GM23338 (cell line): ENCODE measurements around the gene DPPA2. TPM values are rescaled to one million over a fixed set of nuclear protein-coding genes. Genes with fewer than 3 reads are reported as not detected.
A peak's percentile ranks its signal among the peaks of the same experiment; 100 is the strongest.

ENCODE experiments used
- ATAC-seq: fragments of 200-7000 bp; cut with Tn5 transposase; 3 replicates; pipeline ENCODE4 v1.9.1; 2020
- DNase-seq: peaks from one replicate; pipeline ENCODE4 v3.0.0-alpha.2; 2015; ENCODE audit warnings: low spot score
- H2AFZ ChIP-seq: fragments of 200-600 bp; sonication (generic); 2 replicates; pipeline ENCODE4 v1.8.0; 2016; ENCODE audit warnings: antibody characterized with exemption, mild to moderate bottlenecking, moderate library complexity
- H3F3A ChIP-seq: fragments of 200-600 bp; sonication (generic); replicated peaks from 2 replicates; pipeline ENCODE4 v1.8.0; 2017; ENCODE audit warnings: antibody characterized with exemption, mixed run types, low read depth
- H3K27ac ChIP-seq: fragments of 200-600 bp; sonication (generic); 2 replicates; pipeline ENCODE4 v1.6.1; 2016; ENCODE audit warnings: low read depth
- H3K27me3 ChIP-seq: fragments of 200-600 bp; sonication (generic); 2 replicates; pipeline ENCODE4 v1.8.0; 2016; ENCODE audit warnings: mild to moderate bottlenecking, mixed run types, moderate library complexity; ENCODE audit not compliant: insufficient read depth
- H3K36me3 ChIP-seq: fragments of 200-600 bp; sonication (generic); 2 replicates; pipeline ENCODE4 v1.8.0; 2016; ENCODE audit warnings: mild to moderate bottlenecking; ENCODE audit not compliant: insufficient read depth
- H3K4me1 ChIP-seq: fragments of 200-600 bp; sonication (generic); 2 replicates; pipeline ENCODE4 v1.8.0; 2016; ENCODE audit warnings: mild to moderate bottlenecking, moderate library complexity; ENCODE audit not compliant: insufficient read depth
- H3K4me2 ChIP-seq: fragments of 200-600 bp; sonication (generic); 2 replicates; pipeline ENCODE4 v1.7.1; 2017; ENCODE audit warnings: mixed run types
- H3K4me3 ChIP-seq: fragments of 200-600 bp; sonication (generic); 2 replicates; pipeline ENCODE4 v1.6.1; 2016; ENCODE audit warnings: mixed run types
- H3K79me2 ChIP-seq: fragments of 200-600 bp; sonication (generic); replicated peaks from 2 replicates; pipeline ENCODE4 v1.8.0; 2017; ENCODE audit warnings: mild to moderate bottlenecking; ENCODE audit not compliant: insufficient read depth
- H3K9me2 ChIP-seq: fragments of 200-600 bp; sonication (generic); 2 replicates; pipeline ENCODE4 v1.8.0; 2017; ENCODE audit not compliant: insufficient read depth
- H4K20me1 ChIP-seq: fragments of 200-600 bp; sonication (generic); replicated peaks from 2 replicates; pipeline ENCODE4 v1.8.0; 2017; ENCODE audit warnings: mild to moderate bottlenecking; ENCODE audit not compliant: insufficient read depth
- H3K27ac Mint-ChIP-seq: 2 replicates; pipeline ENCODE4 v1.8.0; 2020; ENCODE audit warnings: inconsistent platforms, mild to moderate bottlenecking, moderate library complexity, mixed read lengths
- H3K27me3 Mint-ChIP-seq: 3 replicates; pipeline ENCODE4 v1.8.0; 2022; ENCODE audit warnings: low read depth, mild to moderate bottlenecking, moderate library complexity, mixed read lengths, inconsistent platforms; ENCODE audit not compliant: insufficient read depth, poor library complexity
- H3K36me3 Mint-ChIP-seq: 3 replicates; pipeline ENCODE4 v1.8.0; 2021; ENCODE audit warnings: low read depth, mild to moderate bottlenecking, inconsistent platforms, moderate library complexity, mixed read lengths
- H3K4me1 Mint-ChIP-seq: 3 replicates; pipeline ENCODE4 v1.8.0; 2020; ENCODE audit warnings: mild to moderate bottlenecking, inconsistent platforms, mixed read lengths
- H3K4me3 Mint-ChIP-seq: 3 replicates; pipeline ENCODE4 v1.8.0; 2021; ENCODE audit warnings: moderate library complexity, mild to moderate bottlenecking, inconsistent platforms, mixed read lengths
- H3K9me3 Mint-ChIP-seq: 3 replicates; pipeline ENCODE4 v1.8.0; 2020; ENCODE audit warnings: moderate library complexity, mild to moderate bottlenecking, inconsistent platforms, mixed read lengths
- CREB1 ChIP-seq: fragments of 250-450 bp; sonication (Bioruptor Pico); IDR thresholded peaks from 2 replicates; pipeline ENCODE4 v1.5.0; 2020; ENCODE audit warnings: low read depth, mild to moderate bottlenecking, moderate library complexity
- CTCF ChIP-seq, 2 experiments: fragments of 200-600 bp in 1 of 2; sonication (generic) in 1 of 2; conservative IDR thresholded peaks; 2 replicates each; pipeline versions ENCODE4 v1.5.1 to v1.6.1; 2016 to 2017; ENCODE audit warnings: antibody characterized with exemption in 2 of 2, low read depth in 2 of 2, mild to moderate bottlenecking in 2 of 2, moderate library complexity in 1 of 2
- ETS1 ChIP-seq: IDR thresholded peaks from 2 replicates; pipeline ENCODE4 v1.6.1; 2016; ENCODE audit warnings: antibody characterized with exemption
- EZH2 ChIP-seq: fragments of 200-600 bp; sonication (generic); IDR thresholded peaks from one replicate; pipeline ENCODE4 v1.8.0; 2017; ENCODE audit warnings: antibody characterized with exemption, mild to moderate bottlenecking, low read depth; ENCODE audit not compliant: unreplicated experiment
- EZH2phosphoT487 ChIP-seq: fragments of 200-600 bp; sonication (generic); IDR thresholded peaks from one replicate; pipeline ENCODE4 v1.8.1; 2018; ENCODE audit warnings: antibody characterized with exemption; ENCODE audit not compliant: unreplicated experiment
- JUNB ChIP-seq: IDR thresholded peaks from one replicate; pipeline ENCODE4 v1.6.1; 2016; ENCODE audit warnings: antibody characterized with exemption; ENCODE audit not compliant: unreplicated experiment
- NANOG ChIP-seq: IDR thresholded peaks from 2 replicates; pipeline ENCODE4 v1.6.1; 2016; ENCODE audit warnings: antibody characterized with exemption, borderline replicate concordance
- POLR2AphosphoS5 ChIP-seq: IDR thresholded peaks from 2 replicates; pipeline ENCODE4 v1.6.1; 2016; ENCODE audit warnings: antibody characterized with exemption, low read depth
- STAT1 ChIP-seq: IDR thresholded peaks from one replicate; pipeline ENCODE4 v1.6.1; 2016; ENCODE audit warnings: antibody characterized with exemption; ENCODE audit not compliant: unreplicated experiment
- ZNF114 ChIP-seq: fragments of 250-450 bp; sonication (Bioruptor Pico); IDR thresholded peaks from 2 replicates; pipeline ENCODE4 v1.5.0; 2020; ENCODE audit warnings: mild to moderate bottlenecking, moderate library complexity
- ZNF331 ChIP-seq: fragments of 250-450 bp; sonication (Bioruptor Pico); IDR thresholded peaks from 2 replicates; pipeline ENCODE4 v1.5.0; 2020; ENCODE audit warnings: low read depth, mild to moderate bottlenecking, moderate library complexity
- polyA plus RNA-seq: library from polyadenylated mRNA; unstranded; fragments of >200 nt; fragmentation: Nextera tagmentation; extraction: Ambion mirVana; gene quantifications from 2 replicates; pipeline ENCODE4 v1.2.1, GENCODE V29; 2016
- total RNA-seq: library from RNA; depleted of rRNA; stranded (reverse); fragments of >200 nt; shearing (Covaris generic); gene quantifications from 2 replicates; pipeline ENCODE4 v1.2.3, GENCODE V29; 2014
- TF ChIP-seq, protein P1 (sequence below): fragments of 250-450 bp; sonication (Bioruptor Pico); IDR thresholded peaks from 2 replicates; pipeline ENCODE4 v1.5.0; 2020; ENCODE audit warnings: mild to moderate bottlenecking, moderate library complexity
- TF ChIP-seq, protein P2 (sequence below): IDR thresholded peaks from one replicate; pipeline ENCODE4 v1.6.1; 2018; ENCODE audit warnings: antibody characterized with exemption; ENCODE audit not compliant: unreplicated experiment

The DPPA2 gene
- total and polyA plus RNA-seq, 2 experiments from 2014 or later = 14.3 to 21.5 TPM

- peaks cover 94% of the 10 kb centered on the region for H3K36me3 ChIP-seq
- H3F3A ChIP-seq = peaks cover 69% of the 10 kb centered on the region
- H3K4me3 ChIP-seq = peak overlapping the region; percentile 96
- H3K36me3 Mint-ChIP-seq = peaks cover 100% of the 10 kb centered on the region
- H3K9me3 Mint-ChIP-seq = peaks cover 18% of the 10 kb centered on the region; the same call in 2 of the 3 replicates
- H3K27me3 Mint-ChIP-seq = peaks cover 58% of the 10 kb centered on the region
- H3K4me3 Mint-ChIP-seq = peak overlapping the region; percentile 98
- TF ChIP-seq STAT1 (no peak), EZH2phosphoT487 (no peak), CTCF (conservative IDR thresholded peaks at IDR 0.05; ENCODE audit: low read depth in 2 of 2) (no peak), ETS1 (no peak), NANOG (no peak), JUNB (no peak), ZNF331 (CRISPR knock-in tag) (no peak), ZNF114 (CRISPR knock-in tag) (no peak), POLR2AphosphoS5 (no peak), EZH2 (no peak), CREB1 (CRISPR knock-in tag) (no peak)
- TF ChIP-seq, protein P1, sequence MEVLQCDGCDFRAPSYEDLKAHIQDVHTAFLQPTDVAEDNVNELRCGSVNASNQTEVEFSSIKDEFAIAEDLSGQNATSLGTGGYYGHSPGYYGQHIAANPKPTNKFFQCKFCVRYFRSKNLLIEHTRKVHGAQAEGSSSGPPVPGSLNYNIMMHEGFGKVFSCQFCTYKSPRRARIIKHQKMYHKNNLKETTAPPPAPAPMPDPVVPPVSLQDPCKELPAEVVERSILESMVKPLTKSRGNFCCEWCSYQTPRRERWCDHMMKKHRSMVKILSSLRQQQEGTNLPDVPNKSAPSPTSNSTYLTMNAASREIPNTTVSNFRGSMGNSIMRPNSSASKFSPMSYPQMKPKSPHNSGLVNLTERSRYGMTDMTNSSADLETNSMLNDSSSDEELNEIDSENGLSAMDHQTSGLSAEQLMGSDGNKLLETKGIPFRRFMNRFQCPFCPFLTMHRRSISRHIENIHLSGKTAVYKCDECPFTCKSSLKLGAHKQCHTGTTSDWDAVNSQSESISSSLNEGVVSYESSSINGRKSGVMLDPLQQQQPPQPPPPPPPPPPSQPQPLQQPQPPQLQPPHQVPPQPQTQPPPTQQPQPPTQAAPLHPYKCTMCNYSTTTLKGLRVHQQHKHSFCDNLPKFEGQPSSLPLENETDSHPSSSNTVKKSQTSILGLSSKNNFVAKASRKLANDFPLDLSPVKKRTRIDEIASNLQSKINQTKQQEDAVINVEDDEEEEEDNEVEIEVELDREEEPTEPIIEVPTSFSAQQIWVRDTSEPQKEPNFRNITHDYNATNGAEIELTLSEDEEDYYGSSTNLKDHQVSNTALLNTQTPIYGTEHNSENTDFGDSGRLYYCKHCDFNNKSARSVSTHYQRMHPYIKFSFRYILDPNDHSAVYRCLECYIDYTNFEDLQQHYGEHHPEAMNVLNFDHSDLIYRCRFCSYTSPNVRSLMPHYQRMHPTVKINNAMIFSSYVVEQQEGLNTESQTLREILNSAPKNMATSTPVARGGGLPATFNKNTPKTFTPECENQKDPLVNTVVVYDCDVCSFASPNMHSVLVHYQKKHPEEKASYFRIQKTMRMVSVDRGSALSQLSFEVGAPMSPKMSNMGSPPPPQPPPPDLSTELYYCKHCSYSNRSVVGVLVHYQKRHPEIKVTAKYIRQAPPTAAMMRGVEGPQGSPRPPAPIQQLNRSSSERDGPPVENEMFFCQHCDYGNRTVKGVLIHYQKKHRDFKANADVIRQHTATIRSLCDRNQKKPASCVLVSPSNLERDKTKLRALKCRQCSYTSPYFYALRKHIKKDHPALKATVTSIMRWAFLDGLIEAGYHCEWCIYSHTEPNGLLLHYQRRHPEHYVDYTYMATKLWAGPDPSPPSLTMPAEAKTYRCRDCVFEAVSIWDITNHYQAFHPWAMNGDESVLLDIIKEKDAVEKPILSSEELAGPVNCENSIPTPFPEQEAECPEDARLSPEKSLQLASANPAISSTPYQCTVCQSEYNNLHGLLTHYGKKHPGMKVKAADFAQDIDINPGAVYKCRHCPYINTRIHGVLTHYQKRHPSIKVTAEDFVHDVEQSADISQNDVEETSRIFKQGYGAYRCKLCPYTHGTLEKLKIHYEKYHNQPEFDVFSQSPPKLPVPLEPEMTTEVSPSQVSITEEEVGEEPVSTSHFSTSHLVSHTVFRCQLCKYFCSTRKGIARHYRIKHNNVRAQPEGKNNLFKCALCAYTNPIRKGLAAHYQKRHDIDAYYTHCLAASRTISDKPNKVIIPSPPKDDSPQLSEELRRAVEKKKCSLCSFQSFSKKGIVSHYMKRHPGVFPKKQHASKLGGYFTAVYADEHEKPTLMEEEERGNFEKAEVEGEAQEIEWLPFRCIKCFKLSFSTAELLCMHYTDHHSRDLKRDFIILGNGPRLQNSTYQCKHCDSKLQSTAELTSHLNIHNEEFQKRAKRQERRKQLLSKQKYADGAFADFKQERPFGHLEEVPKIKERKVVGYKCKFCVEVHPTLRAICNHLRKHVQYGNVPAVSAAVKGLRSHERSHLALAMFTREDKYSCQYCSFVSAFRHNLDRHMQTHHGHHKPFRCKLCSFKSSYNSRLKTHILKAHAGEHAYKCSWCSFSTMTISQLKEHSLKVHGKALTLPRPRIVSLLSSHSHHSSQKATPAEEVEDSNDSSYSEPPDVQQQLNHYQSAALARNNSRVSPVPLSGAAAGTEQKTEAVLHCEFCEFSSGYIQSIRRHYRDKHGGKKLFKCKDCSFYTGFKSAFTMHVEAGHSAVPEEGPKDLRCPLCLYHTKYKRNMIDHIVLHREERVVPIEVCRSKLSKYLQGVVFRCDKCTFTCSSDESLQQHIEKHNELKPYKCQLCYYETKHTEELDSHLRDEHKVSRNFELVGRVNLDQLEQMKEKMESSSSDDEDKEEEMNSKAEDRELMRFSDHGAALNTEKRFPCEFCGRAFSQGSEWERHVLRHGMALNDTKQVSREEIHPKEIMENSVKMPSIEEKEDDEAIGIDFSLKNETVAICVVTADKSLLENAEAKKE (CRISPR knock-in tag) = no peak
- TF ChIP-seq, protein P2, sequence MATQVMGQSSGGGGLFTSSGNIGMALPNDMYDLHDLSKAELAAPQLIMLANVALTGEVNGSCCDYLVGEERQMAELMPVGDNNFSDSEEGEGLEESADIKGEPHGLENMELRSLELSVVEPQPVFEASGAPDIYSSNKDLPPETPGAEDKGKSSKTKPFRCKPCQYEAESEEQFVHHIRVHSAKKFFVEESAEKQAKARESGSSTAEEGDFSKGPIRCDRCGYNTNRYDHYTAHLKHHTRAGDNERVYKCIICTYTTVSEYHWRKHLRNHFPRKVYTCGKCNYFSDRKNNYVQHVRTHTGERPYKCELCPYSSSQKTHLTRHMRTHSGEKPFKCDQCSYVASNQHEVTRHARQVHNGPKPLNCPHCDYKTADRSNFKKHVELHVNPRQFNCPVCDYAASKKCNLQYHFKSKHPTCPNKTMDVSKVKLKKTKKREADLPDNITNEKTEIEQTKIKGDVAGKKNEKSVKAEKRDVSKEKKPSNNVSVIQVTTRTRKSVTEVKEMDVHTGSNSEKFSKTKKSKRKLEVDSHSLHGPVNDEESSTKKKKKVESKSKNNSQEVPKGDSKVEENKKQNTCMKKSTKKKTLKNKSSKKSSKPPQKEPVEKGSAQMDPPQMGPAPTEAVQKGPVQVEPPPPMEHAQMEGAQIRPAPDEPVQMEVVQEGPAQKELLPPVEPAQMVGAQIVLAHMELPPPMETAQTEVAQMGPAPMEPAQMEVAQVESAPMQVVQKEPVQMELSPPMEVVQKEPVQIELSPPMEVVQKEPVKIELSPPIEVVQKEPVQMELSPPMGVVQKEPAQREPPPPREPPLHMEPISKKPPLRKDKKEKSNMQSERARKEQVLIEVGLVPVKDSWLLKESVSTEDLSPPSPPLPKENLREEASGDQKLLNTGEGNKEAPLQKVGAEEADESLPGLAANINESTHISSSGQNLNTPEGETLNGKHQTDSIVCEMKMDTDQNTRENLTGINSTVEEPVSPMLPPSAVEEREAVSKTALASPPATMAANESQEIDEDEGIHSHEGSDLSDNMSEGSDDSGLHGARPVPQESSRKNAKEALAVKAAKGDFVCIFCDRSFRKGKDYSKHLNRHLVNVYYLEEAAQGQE = no peak
- H2AFZ ChIP-seq = no peak overlapping the region
- peak overlapping the region; percentile 49; the same call in 1 of the 2 replicates for H3K27ac Mint-ChIP-seq
- DNase-seq = no peak
- peaks cover 95% of the 10 kb centered on the region for H3K79me2 ChIP-seq
- ATAC-seq = no peak
- peak overlapping the region; percentile 74 for H3K27ac ChIP-seq
- H3K4me2 ChIP-seq = peak overlapping the region; percentile 88
- H3K4me1 Mint-ChIP-seq = peaks cover 53% of the 10 kb centered on the region
- H3K9me2 ChIP-seq = no peaks in the 10 kb centered on the region
- peaks cover 84% of the 10 kb centered on the region for H4K20me1 ChIP-seq
- no peaks in the 10 kb centered on the region for H3K27me3 ChIP-seq
- H3K4me1 ChIP-seq = peaks cover 64% of the 10 kb centered on the region
Measured at GRCh38 chr3:109331692-109332091, 15.4 kb upstream of the DPPA2 start.
